Fibroblast of the conjunctiva (primary cell): ENCODE measurements around the gene DND1.
"Not testable (repeated sequence)": the region's sequence is repeated elsewhere in the genome, so short reads cannot be mapped to it uniquely, and the experiment has no call there.

Experiments used
- DNase-seq: peaks from one replicate; pipeline ENCODE4 v3.0.0-alpha.2; 2010; ENCODE audit warnings: low read depth

The DND1 gene

GRCh38 chr5:140673187-140673976, at the start of gene DND1:
DND1 (minus strand) TSS chr5:140673576; CDS start chr5:140673542, 34 bp downstream.
- no peak for DNase-seq

- not testable (repeated sequence) for DNase-seq
These were observed 48.0 kb upstream of the DND1 start for GRCh38 chr5:140721395-140721794.

DNA sequence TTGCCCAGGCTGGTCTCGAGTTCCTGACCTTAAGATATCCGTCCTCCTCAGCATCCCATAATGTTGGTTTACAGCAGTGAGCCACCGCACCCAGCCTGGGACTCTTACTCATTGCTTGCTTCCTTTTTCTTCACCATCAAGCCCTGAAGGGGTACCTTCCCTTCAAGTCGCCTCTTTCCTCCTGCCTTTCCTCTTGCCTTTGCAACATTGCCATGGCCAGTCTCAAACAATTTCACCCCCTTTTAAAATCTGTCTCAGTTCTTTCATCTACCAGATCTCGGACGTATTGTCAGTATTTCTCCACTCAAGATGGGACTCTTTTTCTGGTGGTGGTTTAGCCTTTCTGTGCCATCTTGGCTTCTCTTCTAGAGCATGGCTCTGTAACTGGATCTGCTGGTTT, 47.4 kb upstream of the DND1 start:
- DNase-seq = not testable (repeated sequence)

DNA sequence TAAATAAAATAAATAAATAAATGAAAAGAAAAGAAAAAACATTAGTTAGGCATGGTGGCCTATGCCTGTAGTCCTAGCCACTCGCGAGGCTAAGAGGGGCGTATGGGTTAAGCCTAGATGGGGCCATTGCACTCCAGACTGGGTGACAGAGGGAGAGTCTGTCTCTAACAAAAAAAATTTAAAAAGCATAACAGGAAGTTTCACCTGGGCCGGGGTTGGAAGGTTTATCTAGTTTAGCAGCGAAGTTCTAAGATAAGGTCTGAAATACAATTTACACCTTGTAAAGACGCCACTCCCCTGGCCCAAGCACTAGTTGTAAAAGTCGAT, 44.9 kb upstream of the DND1 start:
- DNase-seq = no peak

- DNase-seq = not testable (repeated sequence)
These were observed 42.9 kb upstream of the DND1 start for GRCh38 chr5:140716238-140716637.

DNA sequence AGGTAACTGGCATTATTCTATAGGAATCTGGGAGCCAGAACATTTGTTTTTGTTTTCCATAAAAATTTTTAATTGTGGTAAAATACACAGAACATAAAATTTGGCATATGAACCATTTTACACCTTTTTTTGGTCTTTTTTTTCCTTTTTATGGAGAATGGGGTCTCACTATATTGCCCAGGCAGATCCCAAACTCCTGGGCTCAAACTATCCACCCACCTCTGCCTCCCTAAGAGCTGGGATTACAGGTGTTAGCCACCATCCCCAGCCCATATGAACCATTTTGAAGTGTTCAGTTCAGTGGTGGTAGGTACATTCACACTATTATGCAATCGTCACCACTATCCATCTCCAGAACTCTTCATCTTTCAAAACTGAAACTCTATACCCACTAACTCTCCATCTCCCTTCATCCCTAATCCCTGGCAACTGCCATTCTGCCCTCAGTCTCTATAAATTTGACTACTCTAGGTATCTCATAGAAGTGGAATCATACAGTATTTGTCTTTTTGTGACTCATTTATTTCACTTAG, 40.3 kb upstream of the DND1 start:
- DNase-seq = no peak

DNA sequence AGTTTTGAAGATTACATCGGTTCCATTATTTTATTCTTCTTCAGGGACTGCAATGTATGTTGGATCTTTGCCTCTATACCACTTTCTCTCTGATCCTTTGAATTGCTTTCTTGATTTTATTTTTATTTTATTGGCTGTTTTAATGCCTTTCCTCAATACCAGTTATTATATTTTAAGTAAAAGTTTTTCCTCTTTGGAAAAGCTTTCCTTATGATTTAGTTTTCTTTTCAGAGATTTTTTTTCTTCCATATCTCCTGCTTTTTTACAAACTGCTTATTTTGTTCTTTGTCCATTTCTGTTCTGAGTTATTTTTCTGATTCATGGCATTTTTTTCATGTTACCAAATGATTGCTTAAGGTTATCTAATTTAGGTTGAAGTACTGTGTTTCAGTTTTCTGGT, 38.4 kb upstream of the DND1 start:
- DNase-seq = no peak

GRCh38 chr5:140710899-140711552, 37.6 kb upstream of the DND1 start:
- peak; percentile 98 for DNase-seq

DNA sequence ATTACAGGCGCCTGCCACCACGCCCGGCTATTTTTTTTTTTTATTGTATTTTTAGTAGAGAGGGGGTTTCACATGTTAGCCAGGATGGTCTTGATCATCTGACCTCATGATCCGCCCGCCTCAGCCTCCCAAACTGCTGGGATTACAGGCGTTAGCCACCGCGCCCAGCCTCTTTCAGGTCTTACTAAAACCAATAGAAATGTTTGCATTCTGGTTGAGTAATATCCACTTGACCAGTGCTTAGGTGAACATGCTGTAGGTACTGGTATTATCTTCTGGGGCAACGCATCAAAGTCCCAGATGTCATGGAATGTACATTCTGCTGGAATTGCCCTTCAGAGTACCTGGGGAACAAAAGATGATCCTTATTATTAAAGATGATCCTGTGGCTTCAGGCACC, 35.4 kb upstream of the DND1 start:
- not testable (repeated sequence) for DNase-seq

DNA sequence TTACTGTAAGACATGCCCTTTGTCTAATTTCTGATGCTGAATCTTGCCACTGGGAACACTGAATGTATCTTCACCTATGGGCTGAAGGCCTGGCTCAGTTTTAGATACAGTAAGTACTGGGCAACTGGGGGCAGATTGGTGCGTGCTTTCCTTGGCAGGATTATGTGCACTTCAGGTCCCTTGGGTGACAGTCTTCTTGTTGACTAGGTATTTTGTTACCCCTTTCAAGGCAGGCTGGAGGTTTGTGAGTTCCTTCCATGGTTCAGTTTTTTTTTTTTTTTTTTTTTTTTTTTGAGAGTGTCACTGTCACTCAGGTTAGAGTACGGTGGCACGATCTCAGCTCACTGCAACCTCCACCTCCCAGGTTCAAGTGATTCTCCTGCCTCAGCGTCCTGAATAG, 34.4 kb upstream of the DND1 start:
- DNase-seq = no peak

DNA sequence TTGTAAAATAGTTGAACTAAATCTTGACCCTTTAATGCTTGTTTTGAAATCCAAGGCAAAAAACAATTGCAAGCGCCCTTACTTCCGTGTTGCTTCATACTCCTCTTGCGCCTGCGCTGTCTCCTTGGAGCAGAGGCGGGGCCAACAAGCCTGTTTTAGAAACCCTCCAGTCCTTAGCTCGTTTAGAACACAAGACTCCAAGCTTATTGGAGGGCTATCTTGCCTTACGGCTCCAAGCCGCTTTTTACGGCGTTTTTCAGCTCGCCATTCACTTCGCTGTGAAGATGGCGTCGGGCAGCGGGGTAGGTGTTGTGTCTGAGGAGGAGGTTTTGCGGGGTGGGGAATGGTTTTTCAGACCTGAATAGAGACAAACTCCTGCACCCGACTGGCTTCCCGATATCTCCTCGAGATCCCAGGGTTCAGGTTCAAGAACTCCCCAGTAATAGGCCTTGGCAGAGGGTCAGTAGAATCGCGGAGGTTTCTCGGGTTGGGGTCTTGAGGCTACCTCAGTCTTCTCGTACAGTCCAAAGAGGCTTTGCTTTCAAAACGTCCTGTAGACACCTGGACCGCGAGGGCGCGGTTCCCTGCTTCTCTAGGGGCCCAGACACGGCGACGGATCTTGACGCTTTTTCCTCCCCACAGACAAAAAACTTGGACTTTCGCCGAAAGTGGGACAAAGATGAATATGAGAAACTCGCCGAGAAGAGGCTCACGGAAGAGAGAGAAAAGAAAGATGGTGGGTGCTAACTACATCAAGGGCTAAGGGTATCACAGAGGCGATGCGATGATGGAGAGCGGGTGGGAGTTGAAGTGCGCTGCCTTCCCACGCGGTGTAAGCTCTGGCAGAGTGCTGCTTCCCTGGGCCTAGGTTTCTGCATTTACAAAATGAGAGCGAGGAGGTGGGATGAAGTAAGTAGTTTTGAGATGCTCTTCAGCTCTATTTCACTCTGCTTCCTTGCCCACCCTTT, 27.1 kb upstream of the DND1 start, which contains the start of gene ZMAT2:
TSS of gene ZMAT2 (plus strand) at position 271 of the 968 bp plus-strand sequence. CDS start at position 285, 14 bp downstream.
- DNase-seq = peak; percentile 98

GRCh38 chr5:140696891-140697492, 23.6 kb upstream of the DND1 start:
- no peak for DNase-seq

DNA sequence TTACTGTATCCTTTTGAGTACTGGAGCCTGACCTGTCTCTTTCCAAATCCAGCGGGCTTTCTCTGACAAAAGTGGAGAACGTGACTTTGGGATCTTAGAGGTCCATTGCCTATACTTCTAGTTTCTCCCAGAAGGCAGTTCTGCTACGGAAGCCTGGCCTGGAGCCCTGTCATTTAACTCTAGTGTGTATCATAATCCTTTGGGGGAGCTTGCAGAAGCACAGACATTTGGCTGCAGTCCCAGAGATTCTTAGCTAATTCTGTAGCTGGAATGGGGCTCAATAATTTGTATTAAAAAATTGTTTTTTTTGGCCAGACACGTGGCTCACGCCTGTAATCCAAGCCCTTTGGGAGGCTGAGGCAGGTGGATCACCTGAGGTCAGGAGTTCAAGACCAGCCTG, 20.9 kb upstream of the DND1 start:
- no peak for DNase-seq

- DNase-seq = peak; percentile 87
These were observed 17.9 kb upstream of the DND1 start, which contains the start of the genes HARS1 and HARS2 for GRCh38 chr5:140690941-140691924. HARS1 (minus strand) TSS chr5:140691370; CDS start chr5:140691304, 66 bp downstream. HARS2 (plus strand) TSS chr5:140691455; CDS start chr5:140691649, 194 bp downstream.

- DNase-seq = no peak
These were observed 17.1 kb upstream of the DND1 start for GRCh38 chr5:140690376-140690932.

DNA sequence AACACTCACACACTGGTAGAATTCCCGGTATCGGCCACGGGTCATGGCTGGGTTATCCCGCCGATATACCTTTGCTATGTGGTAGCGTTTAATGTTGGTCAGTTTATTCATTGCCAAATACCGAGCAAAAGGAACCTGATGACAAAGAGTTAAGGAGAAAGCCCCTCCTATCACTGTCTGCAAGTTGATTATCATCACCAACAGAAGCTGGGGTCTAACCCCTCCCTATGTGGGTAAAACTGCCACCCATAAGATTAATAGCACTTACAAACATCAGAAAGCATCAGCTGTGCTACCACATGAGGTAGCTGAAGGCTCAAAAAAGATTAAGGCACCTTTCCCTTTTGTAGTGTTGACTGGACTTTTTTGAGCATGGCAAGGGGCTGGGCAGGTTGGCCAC, 5.6 kb upstream of the DND1 start:
- no peak for DNase-seq

DNA sequence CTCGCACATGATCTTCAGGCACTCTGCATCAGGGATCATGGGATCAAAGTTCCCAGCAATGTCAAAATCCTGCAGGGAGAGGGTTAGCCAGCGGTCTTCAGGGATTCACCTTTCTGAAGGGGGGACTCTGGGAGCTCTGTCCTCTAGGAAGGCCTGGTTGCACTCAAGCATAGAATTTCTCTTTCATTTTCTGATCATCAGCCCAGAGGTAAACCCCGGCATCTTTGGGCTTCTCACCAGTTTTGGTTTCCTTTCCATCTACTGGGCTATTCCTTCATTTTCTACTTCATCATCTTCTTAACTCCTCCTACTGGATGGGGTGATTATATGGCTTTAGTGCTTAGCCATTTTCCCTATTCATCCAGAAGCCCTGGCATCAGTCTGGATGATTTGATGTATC, 4.6 kb upstream of the DND1 start:
- no peak for DNase-seq

DNA sequence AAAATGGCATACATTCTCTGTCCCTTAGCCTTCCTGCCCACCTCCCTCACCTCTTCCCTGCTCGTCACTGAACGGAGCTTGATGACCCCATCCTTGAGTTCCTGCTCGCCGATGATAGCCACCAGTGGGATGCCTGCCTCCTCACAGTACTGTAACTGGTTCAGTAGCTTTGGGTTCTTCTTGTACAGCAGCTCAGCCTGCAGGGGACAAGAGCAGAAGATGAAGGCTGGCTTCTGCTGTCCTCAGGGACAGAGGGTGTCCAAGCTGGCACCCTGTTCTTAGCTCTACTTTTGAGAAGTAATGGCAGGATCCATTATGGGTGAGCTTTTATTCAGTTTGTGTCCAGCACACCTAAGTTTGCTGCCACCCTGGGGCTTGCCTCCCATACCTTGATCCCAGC, 1.3 kb upstream of the DND1 start:
- no peak for DNase-seq

- DNase-seq = no peak
These were observed 835 bp upstream of the DND1 start for GRCh38 chr5:140674211-140674610.
